ENCODE measurements around the gene CST9.

Gene CST9, protein sequence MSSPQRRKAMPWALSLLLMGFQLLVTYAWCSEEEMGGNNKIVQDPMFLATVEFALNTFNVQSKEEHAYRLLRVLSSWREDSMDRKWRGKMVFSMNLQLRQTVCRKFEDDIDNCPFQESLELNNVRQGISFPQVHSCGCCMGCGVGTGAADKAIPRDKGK

DNA sequence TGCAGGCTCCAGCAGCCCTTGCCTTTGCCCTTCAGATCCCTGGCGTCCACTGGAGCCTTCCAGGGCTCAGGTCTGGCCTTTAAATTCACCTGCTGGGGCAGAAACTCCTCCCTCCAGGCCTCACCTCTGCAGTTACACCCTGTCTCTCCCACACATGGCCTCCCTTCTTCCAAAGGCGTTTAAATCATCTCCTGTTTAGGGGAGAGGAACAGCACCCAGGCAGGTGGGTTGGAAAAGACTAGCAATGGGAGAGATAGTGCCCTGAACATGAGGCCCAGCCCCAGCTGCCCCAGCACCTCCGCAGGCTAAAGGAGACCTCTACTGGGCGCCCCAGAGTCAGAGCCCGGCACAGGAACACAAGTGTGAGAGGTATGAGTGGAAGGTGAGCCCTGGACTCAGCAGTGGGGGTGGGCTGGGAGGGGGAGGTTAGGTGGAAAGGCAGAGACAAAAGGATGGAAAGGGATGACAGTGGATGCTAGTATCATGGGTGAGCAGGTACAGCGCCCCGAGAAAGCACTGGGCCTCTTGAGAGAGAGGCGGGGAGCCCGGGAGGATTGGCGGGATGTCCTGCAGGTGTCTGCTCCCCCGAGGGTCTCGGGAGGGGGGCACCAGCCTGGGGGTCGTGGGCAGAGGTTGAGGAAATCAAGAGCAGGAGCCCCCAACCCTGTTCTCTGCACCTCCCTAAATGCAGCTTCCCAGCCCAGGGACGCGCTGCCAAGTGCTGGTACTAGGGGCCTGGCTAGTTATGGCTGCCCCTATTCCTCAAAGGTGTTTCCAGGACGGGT is at the start of gene CST9:
TSS of gene CST9 (minus strand) at position 51 of the 785 bp plus-strand sequence. CDS start 53 bp downstream, outside the sequence.
- H3K4me2 ChIP-seq = peak within 1 kb of the TSS; percentile 56
- no peaks in the 10 kb centered on the region for H3K9me3 ChIP-seq
- no peaks in the 10 kb centered on the region for H3K36me3 ChIP-seq

DNA sequence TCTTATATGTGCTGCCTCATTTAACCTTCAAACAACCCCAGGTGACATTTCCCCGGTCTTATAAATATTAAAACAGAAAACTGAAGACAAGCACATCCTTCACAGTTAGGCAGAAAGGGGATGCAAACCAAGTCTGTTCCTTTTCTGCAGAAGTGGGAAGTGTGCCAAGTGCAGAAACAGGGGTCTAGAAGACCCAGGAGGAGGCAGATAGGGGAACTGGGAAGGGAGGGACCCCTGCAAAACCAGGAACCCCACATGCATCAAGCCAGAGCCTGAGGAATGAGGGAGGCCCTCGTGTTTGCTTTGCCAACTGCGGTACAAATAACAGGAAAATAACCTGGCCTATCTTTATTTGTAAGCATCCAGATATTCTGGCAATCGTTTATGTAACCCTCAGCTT is 49.0 kb upstream of the CST9 start:
- Histone ChIP-seq H3K9ac (peak overlapping the region; percentile 54; the same call in 1 of the 2 replicates), H4K20me1 (no peaks in the 10 kb centered on the region)
- no peak for TF ChIP-seq Cebpa-rat (IDR thresholded peaks at IDR 0.05)

More for the DNA sequence above, at the start of gene CST9:
- Histone ChIP-seq H3K9ac (no peak within 1 kb of the TSS; the same call in 1 of the 2 replicates), H4K20me1 (no peaks in the 10 kb centered on the region), H3K27ac (no peak within 1 kb of the TSS), H3K4me1 (peaks cover 43% of the 10 kb centered on the region), H3K4me3 (no peak within 1 kb of the TSS), H3K27me3 (no peaks in the 10 kb centered on the region)
- TF ChIP-seq Cebpa-rat (IDR thresholded peaks at IDR 0.05) = no peak

GRCh38 chr20:23654000-23654399 is 48.3 kb upstream of the CST9 start:
- Histone ChIP-seq H3K4me2 (peak overlapping the region; percentile 97), H3K4me1 (peaks cover 43% of the 10 kb centered on the region), H3K27ac (no peak overlapping the region), H4K20me1 (no peaks in the 10 kb centered on the region), H3K27me3 (no peaks in the 10 kb centered on the region), H3K36me3 (no peaks in the 10 kb centered on the region), H3K9me3 (no peaks in the 10 kb centered on the region), H3K9ac (no peak overlapping the region), H3K4me3 (no peak overlapping the region)
- TF ChIP-seq Cebpa-rat (IDR thresholded peaks at IDR 0.05) = no peak

More for the DNA sequence above, 49.0 kb upstream of the CST9 start:
- Histone ChIP-seq H3K27ac (peak overlapping the region; percentile 15; the same call in 1 of the 2 replicates), H3K4me3 (no peak overlapping the region), H3K36me3 (no peaks in the 10 kb centered on the region), H3K9me3 (no peaks in the 10 kb centered on the region), H3K4me2 (peak overlapping the region; percentile 97), H3K27me3 (no peaks in the 10 kb centered on the region), H3K4me1 (peaks cover 42% of the 10 kb centered on the region)

- H3K27ac ChIP-seq = no peak overlapping the region
- TF ChIP-seq Cebpa-rat (IDR thresholded peaks at IDR 0.05) = no peak
- H3K4me3 ChIP-seq = no peak overlapping the region
- peak overlapping the region; percentile 97 for H3K4me2 ChIP-seq
- H4K20me1 ChIP-seq = no peaks in the 10 kb centered on the region
- H3K36me3 ChIP-seq = no peaks in the 10 kb centered on the region
- no peaks in the 10 kb centered on the region for H3K27me3 ChIP-seq
- H3K9ac ChIP-seq = no peak overlapping the region
- no peaks in the 10 kb centered on the region for H3K9me3 ChIP-seq
- H3K4me1 ChIP-seq = peaks cover 43% of the 10 kb centered on the region
Observed at GRCh38 chr20:23653400-23653938, 47.8 kb upstream of the CST9 start.

- no peak overlapping the region for H3K4me2 ChIP-seq
- no peak for TF ChIP-seq Cebpa-rat (IDR thresholded peaks at IDR 0.05)
- no peaks in the 10 kb centered on the region for H3K27me3 ChIP-seq
Observed at GRCh38 chr20:23652926-23653325, 47.2 kb upstream of the CST9 start.

GRCh38 chr20:23652371-23652770 is 46.7 kb upstream of the CST9 start:
- H3K4me2 ChIP-seq = no peak overlapping the region
- H3K36me3 ChIP-seq = no peaks in the 10 kb centered on the region
- no peak overlapping the region for H3K9ac ChIP-seq
- no peaks in the 10 kb centered on the region for H3K27me3 ChIP-seq
- TF ChIP-seq Cebpa-rat (IDR thresholded peaks at IDR 0.05) = no peak
- no peak overlapping the region for H3K27ac ChIP-seq
- H4K20me1 ChIP-seq = no peaks in the 10 kb centered on the region
- H3K9me3 ChIP-seq = no peaks in the 10 kb centered on the region
- peaks cover 43% of the 10 kb centered on the region for H3K4me1 ChIP-seq
- no peak overlapping the region for H3K4me3 ChIP-seq

More at GRCh38 chr20:23652926-23653325, 47.2 kb upstream of the CST9 start:
- Histone ChIP-seq H3K4me3 (no peak overlapping the region), H3K9me3 (no peaks in the 10 kb centered on the region), H3K4me1 (peaks cover 43% of the 10 kb centered on the region), H3K9ac (no peak overlapping the region), H4K20me1 (no peaks in the 10 kb centered on the region), H3K36me3 (no peaks in the 10 kb centered on the region), H3K27ac (no peak overlapping the region)

GRCh38 chr20:23651117-23651516 is 45.4 kb upstream of the CST9 start:
- H4K20me1 ChIP-seq = no peaks in the 10 kb centered on the region
- H3K9ac ChIP-seq = no peak overlapping the region
- no peak overlapping the region for H3K27ac ChIP-seq
- H3K27me3 ChIP-seq = no peaks in the 10 kb centered on the region
- no peak for TF ChIP-seq Cebpa-rat (IDR thresholded peaks at IDR 0.05)
- H3K36me3 ChIP-seq = no peaks in the 10 kb centered on the region
- H3K4me2 ChIP-seq = no peak overlapping the region
- H3K4me1 ChIP-seq = peaks cover 39% of the 10 kb centered on the region
- no peaks in the 10 kb centered on the region for H3K9me3 ChIP-seq
- no peak overlapping the region for H3K4me3 ChIP-seq

DNA sequence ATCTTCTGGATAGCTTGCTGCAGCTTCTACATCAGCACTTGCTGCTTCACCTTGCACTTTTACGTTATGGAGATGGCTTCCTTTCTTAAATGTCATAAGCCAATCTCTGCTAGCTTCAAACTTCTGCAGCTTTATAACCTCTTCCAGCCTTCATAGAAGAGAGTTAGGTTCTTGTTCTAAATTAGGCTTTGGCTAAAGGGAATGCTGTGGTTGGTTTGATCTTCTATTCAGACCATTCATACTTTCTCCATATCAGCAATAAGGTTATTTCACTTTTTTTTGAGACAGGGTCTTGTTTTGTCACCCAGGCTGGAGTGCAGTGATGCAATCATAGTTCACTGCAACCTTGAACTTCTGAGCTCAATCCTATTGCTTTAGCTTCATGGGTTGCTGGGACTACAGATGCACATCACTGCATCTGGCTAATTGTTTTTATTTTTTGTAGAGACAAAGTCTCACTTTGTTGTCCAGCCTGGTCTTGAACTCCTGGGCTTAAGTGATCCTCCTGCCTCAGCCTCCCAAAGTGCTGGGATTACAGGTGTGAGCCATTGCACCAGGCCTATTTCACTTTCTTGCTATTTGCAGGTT is 44.2 kb upstream of the CST9 start:
- H3K27me3 ChIP-seq = no peaks in the 10 kb centered on the region
- TF ChIP-seq Cebpa-rat (IDR thresholded peaks at IDR 0.05) = peak; percentile 34; the same call in 1 of the 2 replicates

GRCh38 chr20:23649242-23649641 is 43.5 kb upstream of the CST9 start:
- no peak overlapping the region for H3K9ac ChIP-seq
- no peaks in the 10 kb centered on the region for H4K20me1 ChIP-seq
- no peak overlapping the region for H3K4me3 ChIP-seq
- no peak overlapping the region for H3K4me2 ChIP-seq
- H3K36me3 ChIP-seq = no peaks in the 10 kb centered on the region
- H3K9me3 ChIP-seq = no peaks in the 10 kb centered on the region
- peaks cover 29% of the 10 kb centered on the region for H3K4me1 ChIP-seq
- TF ChIP-seq Cebpa-rat (IDR thresholded peaks at IDR 0.05) = no peak
- no peak overlapping the region for H3K27ac ChIP-seq
- no peaks in the 10 kb centered on the region for H3K27me3 ChIP-seq

More for the DNA sequence above, 44.2 kb upstream of the CST9 start:
- no peaks in the 10 kb centered on the region for H4K20me1 ChIP-seq
- no peak overlapping the region for H3K4me3 ChIP-seq
- no peak overlapping the region for H3K4me2 ChIP-seq
- no peak overlapping the region for H3K9ac ChIP-seq
- no peak overlapping the region for H3K27ac ChIP-seq
- no peaks in the 10 kb centered on the region for H3K9me3 ChIP-seq
- H3K36me3 ChIP-seq = no peaks in the 10 kb centered on the region
- peaks cover 35% of the 10 kb centered on the region for H3K4me1 ChIP-seq

- no peak overlapping the region for H3K27ac ChIP-seq
- no peak for TF ChIP-seq Cebpa-rat (IDR thresholded peaks at IDR 0.05)
Observed at GRCh38 chr20:23647346-23647745, 41.6 kb upstream of the CST9 start.

More at GRCh38 chr20:23647346-23647745, 41.6 kb upstream of the CST9 start:
- Histone ChIP-seq H4K20me1 (no peaks in the 10 kb centered on the region), H3K9ac (no peak overlapping the region), H3K4me3 (no peak overlapping the region), H3K36me3 (no peaks in the 10 kb centered on the region), H3K27me3 (no peaks in the 10 kb centered on the region), H3K4me2 (no peak overlapping the region), H3K9me3 (no peaks in the 10 kb centered on the region), H3K4me1 (peaks cover 38% of the 10 kb centered on the region)
